Neural cell (in vitro differentiated cells): Measurements from ENCODE around the gene AMOTL2. TPM values are rescaled to one million over a fixed set of nuclear protein-coding genes. Genes with fewer than 3 reads are reported as not detected.

Experiments used
- H2AFZ ChIP-seq: fragments of 200-600, 300-800 bp; sonication (generic), shearing (Covaris generic); 2 replicates; pipeline ENCODE4 v1.6.0; 2014; ENCODE audit warnings: low read depth, mild to moderate bottlenecking, antibody characterized with exemption, low read length, moderate library complexity
- H3F3A ChIP-seq: fragments of 200-600 bp; shearing (Covaris generic); 2 replicates; pipeline ENCODE4 v1.6.1; 2016; ENCODE audit warnings: mild to moderate bottlenecking, moderate library complexity, mixed read lengths, antibody characterized with exemption, low read length; ENCODE audit not compliant: insufficient read depth, poor library complexity, severe bottlenecking
- H3K27ac ChIP-seq: fragments of 200-600, 300-800 bp; sonication (generic), shearing (Covaris generic); 2 replicates; pipeline ENCODE4 v1.5.1; 2014; ENCODE audit warnings: mild to moderate bottlenecking, low read length, moderate library complexity
- H3K27me3 ChIP-seq: fragments of 300-800, 200-600 bp; sonication (generic), shearing (Covaris generic); 2 replicates; pipeline ENCODE4 v1.6.0; 2014; ENCODE audit warnings: mild to moderate bottlenecking, low read depth, low read length, moderate library complexity; ENCODE audit not compliant: insufficient read depth
- H3K36me3 ChIP-seq: fragments of 300-800, 200-600 bp; sonication (generic), shearing (Covaris generic); 2 replicates; pipeline ENCODE4 v1.5.1; 2014; ENCODE audit warnings: mild to moderate bottlenecking, antibody characterized with exemption, low read length, moderate library complexity; ENCODE audit not compliant: insufficient read depth
- H3K4me2 ChIP-seq: fragments of 300-800, 200-600 bp; sonication (generic), shearing (Covaris generic); 2 replicates; pipeline ENCODE4 v1.6.0; 2014; ENCODE audit warnings: mild to moderate bottlenecking, low read length
- H3K4me3 ChIP-seq: fragments of 300-800, 200-600 bp; sonication (generic), shearing (Covaris generic); 2 replicates; pipeline ENCODE4 v1.5.1; 2014; ENCODE audit warnings: mild to moderate bottlenecking, low read length, moderate library complexity
- H3K79me2 ChIP-seq: fragments of 200-600 bp; shearing (Covaris generic); replicated peaks from 2 replicates; pipeline ENCODE4 v1.6.0; 2014; ENCODE audit warnings: mild to moderate bottlenecking, low read length, moderate library complexity; ENCODE audit not compliant: insufficient read depth
- H3K9ac ChIP-seq: fragments of 300-800, 200-600 bp; sonication (generic), shearing (Covaris generic); 2 replicates; pipeline ENCODE4 v1.6.1; 2016; ENCODE audit warnings: mild to moderate bottlenecking, low read length, mixed read lengths
- H3K9me2 ChIP-seq: fragments of 200-600 bp; shearing (Covaris generic); 2 replicates; pipeline ENCODE4 v1.6.1; 2016; ENCODE audit warnings: mild to moderate bottlenecking, low read length, mixed read lengths; ENCODE audit not compliant: insufficient read depth
- H3K9me3 ChIP-seq: fragments of 200-600, 300-800 bp; sonication (generic), shearing (Covaris generic); 2 replicates; pipeline ENCODE4 v1.6.1; 2016; ENCODE audit warnings: mild to moderate bottlenecking, mixed run types, low read length, moderate library complexity, mixed read lengths
- H4K20me1 ChIP-seq: fragments of 200-600 bp; shearing (Covaris generic); 2 replicates; pipeline ENCODE4 v1.6.1; 2016; ENCODE audit warnings: mild to moderate bottlenecking, mixed run types; ENCODE audit not compliant: insufficient read depth
- EP300 ChIP-seq: fragments of 450-650 bp; conservative IDR thresholded peaks from 2 replicates; pipeline ENCODE4 v1.6.1; 2014; ENCODE audit warnings: antibody characterized with exemption, mild to moderate bottlenecking, moderate library complexity; ENCODE audit not compliant: poor library complexity, severe bottlenecking
- EZH2 ChIP-seq: fragments of 200-600, 300-800 bp; shearing (Covaris generic), sonication (generic); IDR thresholded peaks from 2 replicates; pipeline ENCODE4 v1.6.1; 2014; ENCODE audit warnings: antibody characterized with exemption, low read length, borderline replicate concordance, mild to moderate bottlenecking; ENCODE audit not compliant: insufficient read depth, poor library complexity, severe bottlenecking
- MXI1 ChIP-seq: fragments of 450-650 bp; conservative IDR thresholded peaks from 2 replicates; pipeline ENCODE4 v1.6.1; 2014; ENCODE audit warnings: antibody characterized with exemption, mild to moderate bottlenecking; ENCODE audit not compliant: poor library complexity, severe bottlenecking
- POLR2AphosphoS5 ChIP-seq: IDR thresholded peaks from 2 replicates; pipeline ENCODE4 v1.6.1; 2012
- RAD21 ChIP-seq: fragments of 450-650 bp; conservative IDR thresholded peaks from 2 replicates; pipeline ENCODE4 v1.6.1; 2014; ENCODE audit warnings: antibody characterized with exemption, mild to moderate bottlenecking, moderate library complexity
- REST ChIP-seq: IDR thresholded peaks from 2 replicates; pipeline ENCODE4 v1.6.1; 2012; ENCODE audit warnings: borderline replicate concordance
- SMC3 ChIP-seq: fragments of 450-650 bp; conservative IDR thresholded peaks from 2 replicates; pipeline ENCODE4 v1.6.1; 2014; ENCODE audit warnings: antibody characterized with exemption, mild to moderate bottlenecking, moderate library complexity; ENCODE audit not compliant: poor library complexity
- TAF1 ChIP-seq: IDR thresholded peaks from 2 replicates; pipeline ENCODE4 v1.6.1; 2012; ENCODE audit warnings: low read depth
- polyA plus RNA-seq: library from polyadenylated mRNA; depleted of rRNA; stranded (reverse); fragments of >200 nt; gene quantifications from 2 replicates; pipeline ENCODE4 v1.2.3, GENCODE V29; 2014
- TF ChIP-seq, protein P1 (sequence below): fragments of 450-650 bp; IDR thresholded peaks from 2 replicates; pipeline ENCODE4 v1.5.1; 2014; ENCODE audit warnings: antibody characterized with exemption, mild to moderate bottlenecking, moderate library complexity; ENCODE audit not compliant: poor library complexity, severe bottlenecking

AMOTL2 gene
- polyA plus RNA-seq, 1 donor from 2014 or later, result 30.1 TPM

GRCh38 chr3:134380249-134380648 is 6.0 kb upstream of the AMOTL2 start:
- Histone ChIP-seq H3K36me3 (no peaks in the 10 kb centered on the region), H3K9ac (no peak overlapping the region), H3K27ac (no peak overlapping the region), H2AFZ (no peak overlapping the region), H3K9me3 (no peaks in the 10 kb centered on the region), H3K4me2 (no peak overlapping the region), H3K4me3 (no peak overlapping the region), H4K20me1 (no peaks in the 10 kb centered on the region), H3K9me2 (no peaks in the 10 kb centered on the region), H3K27me3 (no peaks in the 10 kb centered on the region), H3F3A (no peaks in the 10 kb centered on the region), H3K79me2 (no peaks in the 10 kb centered on the region)
- TF ChIP-seq, protein P1, sequence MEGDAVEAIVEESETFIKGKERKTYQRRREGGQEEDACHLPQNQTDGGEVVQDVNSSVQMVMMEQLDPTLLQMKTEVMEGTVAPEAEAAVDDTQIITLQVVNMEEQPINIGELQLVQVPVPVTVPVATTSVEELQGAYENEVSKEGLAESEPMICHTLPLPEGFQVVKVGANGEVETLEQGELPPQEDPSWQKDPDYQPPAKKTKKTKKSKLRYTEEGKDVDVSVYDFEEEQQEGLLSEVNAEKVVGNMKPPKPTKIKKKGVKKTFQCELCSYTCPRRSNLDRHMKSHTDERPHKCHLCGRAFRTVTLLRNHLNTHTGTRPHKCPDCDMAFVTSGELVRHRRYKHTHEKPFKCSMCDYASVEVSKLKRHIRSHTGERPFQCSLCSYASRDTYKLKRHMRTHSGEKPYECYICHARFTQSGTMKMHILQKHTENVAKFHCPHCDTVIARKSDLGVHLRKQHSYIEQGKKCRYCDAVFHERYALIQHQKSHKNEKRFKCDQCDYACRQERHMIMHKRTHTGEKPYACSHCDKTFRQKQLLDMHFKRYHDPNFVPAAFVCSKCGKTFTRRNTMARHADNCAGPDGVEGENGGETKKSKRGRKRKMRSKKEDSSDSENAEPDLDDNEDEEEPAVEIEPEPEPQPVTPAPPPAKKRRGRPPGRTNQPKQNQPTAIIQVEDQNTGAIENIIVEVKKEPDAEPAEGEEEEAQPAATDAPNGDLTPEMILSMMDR, result no peak
- TF ChIP-seq EZH2, result no peak
- TF ChIP-seq MXI1, result no peak
- no peak for TF ChIP-seq EP300
- no peak for TF ChIP-seq TAF1
- TF ChIP-seq RAD21, result no peak
- TF ChIP-seq POLR2AphosphoS5, result no peak
- no peak for TF ChIP-seq REST
- TF ChIP-seq SMC3, result no peak

DNA sequence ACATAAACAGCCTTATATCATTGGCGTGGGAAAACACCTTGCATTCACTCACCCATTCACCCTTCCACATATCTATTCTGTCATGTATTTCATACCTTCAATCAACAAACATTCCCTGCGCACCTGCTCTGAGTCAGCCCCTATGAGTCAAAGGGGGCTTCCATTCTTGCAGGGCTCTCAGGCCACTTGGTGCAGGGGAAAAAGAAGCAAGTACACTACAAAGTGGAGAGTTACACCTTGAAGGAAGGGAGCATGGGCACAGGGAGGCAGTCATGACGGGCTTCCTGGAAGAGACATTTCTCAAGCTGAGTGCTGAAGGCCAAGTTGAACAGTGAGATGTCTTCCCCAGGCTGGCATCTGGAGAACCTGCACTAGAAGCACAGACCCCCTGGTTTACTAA is 4.6 kb upstream of the AMOTL2 start:
- no peaks in the 10 kb centered on the region for H3K9me2 ChIP-seq
- H3K4me2 ChIP-seq, result no peak overlapping the region
- H3K36me3 ChIP-seq, result no peaks in the 10 kb centered on the region
- H3K27me3 ChIP-seq, result no peaks in the 10 kb centered on the region
- no peak overlapping the region for H3K9ac ChIP-seq
- no peak for TF ChIP-seq RAD21
- TF ChIP-seq POLR2AphosphoS5, result no peak
- no peak for TF ChIP-seq SMC3
- TF ChIP-seq EZH2, result no peak
- no peak for TF ChIP-seq REST
- TF ChIP-seq TAF1, result no peak
- no peaks in the 10 kb centered on the region for H3K79me2 ChIP-seq
- no peak overlapping the region for H3K4me3 ChIP-seq
- no peaks in the 10 kb centered on the region for H3K9me3 ChIP-seq
- no peaks in the 10 kb centered on the region for H4K20me1 ChIP-seq
- no peaks in the 10 kb centered on the region for H3F3A ChIP-seq
- H3K27ac ChIP-seq, result no peak overlapping the region
- H2AFZ ChIP-seq, result no peak overlapping the region
